Activated naive CD8-positive, alpha-beta T cell treated with anti-CD3 and anti-CD28 coated beads, Interleukin-2, amount 50 U/mL, for 16 hours (primary cell): ENCODE results near the gene AGPS.
"Not testable (repeated sequence)": the region's sequence is repeated elsewhere in the genome, so short reads cannot be mapped to it uniquely, and the experiment has no call there.

Source experiments
- DNase-seq: peaks from one replicate; pipeline ENCODE4 v3.0.0-alpha.2; 2020; ENCODE audit warnings: low read depth, low spot score

The AGPS gene

GRCh38 chr2:177419274-177419673 is 26.7 kb downstream of the AGPS start:
- no peak for DNase-seq

- no peak for DNase-seq
Observed at GRCh38 chr2:177422271-177422670, 29.7 kb downstream of the AGPS start.

- DNase-seq: not testable (repeated sequence)
Observed at GRCh38 chr2:177424120-177424519, 31.5 kb downstream of the AGPS start.

- not testable (repeated sequence) for DNase-seq
Observed at GRCh38 chr2:177424620-177425019, 32.0 kb downstream of the AGPS start.

GRCh38 chr2:177427316-177427715 is 34.7 kb downstream of the AGPS start:
- DNase-seq: no peak

GRCh38 chr2:177427936-177428335 is 35.4 kb downstream of the AGPS start:
- DNase-seq: not testable (repeated sequence)

GRCh38 chr2:177429688-177430325 is 37.2 kb downstream of the AGPS start:
- no peak for DNase-seq

- no peak for DNase-seq
Observed at GRCh38 chr2:177430411-177430810, 37.8 kb downstream of the AGPS start.

GRCh38 chr2:177431111-177431725 is 38.6 kb downstream of the AGPS start:
- not testable (repeated sequence) for DNase-seq

- no peak for DNase-seq
Observed at GRCh38 chr2:177432703-177433102, 40.1 kb downstream of the AGPS start.

- DNase-seq: no peak
Observed at GRCh38 chr2:177433402-177433801, 40.8 kb downstream of the AGPS start.

GRCh38 chr2:177434475-177434874 is 41.9 kb downstream of the AGPS start:
- no peak for DNase-seq

- no peak for DNase-seq
Observed at GRCh38 chr2:177445200-177445599, 52.6 kb downstream of the AGPS start.

GRCh38 chr2:177448031-177448430 is 55.5 kb downstream of the AGPS start:
- DNase-seq: no peak

GRCh38 chr2:177449159-177449558 is 56.6 kb downstream of the AGPS start:
- no peak for DNase-seq

- no peak for DNase-seq
Observed at GRCh38 chr2:177455187-177455586, 62.6 kb downstream of the AGPS start.

- not testable (repeated sequence) for DNase-seq
Observed at GRCh38 chr2:177459756-177460155, 67.2 kb downstream of the AGPS start.

GRCh38 chr2:177460973-177461585 is 68.5 kb downstream of the AGPS start:
- DNase-seq: no peak

- DNase-seq: no peak
Observed at GRCh38 chr2:177464549-177464948, 72.0 kb downstream of the AGPS start.

- no peak for DNase-seq
Observed at GRCh38 chr2:177465400-177466138, 73.0 kb downstream of the AGPS start.

GRCh38 chr2:177466337-177467195 is 74.0 kb downstream of the AGPS start:
- no peak for DNase-seq
